GM18505 (cell line): ENCODE measurements around the gene FNDC7.

Experiments
- ATAC-seq: cut with Tn5 transposase; IDR thresholded peaks from one replicate; pipeline ENCODE4 v1.9.1; 2021; ENCODE audit not compliant: unreplicated experiment
- POLR2A ChIP-seq: IDR thresholded peaks from 4 replicates; pipeline ENCODE4 v1.6.1; 2011; ENCODE audit warnings: borderline replicate concordance; ENCODE audit not compliant: insufficient read depth, insufficient read length; ENCODE audit errors: extremely low read depth

Gene FNDC7

GRCh38 chr1:108706643-108707042, 6.1 kb upstream of the FNDC7 start:
- TF ChIP-seq POLR2A: no peak

GRCh38 chr1:108708691-108709660, 3.7 kb upstream of the FNDC7 start:
- no peak for TF ChIP-seq POLR2A
- ATAC-seq: peak; percentile 57

More at GRCh38 chr1:108706643-108707042, 6.1 kb upstream of the FNDC7 start:
- no peak for ATAC-seq

DNA sequence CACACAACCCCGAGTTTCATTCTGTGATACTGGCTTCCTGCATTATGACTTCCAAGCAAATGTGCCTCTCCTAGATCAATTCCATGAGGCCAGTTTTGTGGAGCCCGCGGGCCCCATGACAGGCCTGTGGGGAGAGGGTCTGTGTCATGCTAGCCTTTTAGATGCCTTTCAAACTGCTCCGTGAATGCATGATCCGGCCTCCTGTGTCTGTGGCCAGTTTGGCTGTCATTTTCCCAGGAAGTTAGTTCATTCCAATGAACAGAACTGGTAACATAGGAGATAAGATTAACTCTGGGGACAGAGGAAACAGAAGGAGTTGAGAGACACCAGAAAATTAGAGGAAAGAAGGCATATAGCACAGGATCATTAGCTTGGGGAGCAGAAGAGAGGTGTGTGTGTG, 3.2 kb downstream of the FNDC7 start:
- ATAC-seq: no peak
- TF ChIP-seq POLR2A: no peak

- no peak for TF ChIP-seq POLR2A
- no peak for ATAC-seq
These were observed 3.9 kb downstream of the FNDC7 start for GRCh38 chr1:108716437-108717230.

- ATAC-seq: no peak
- no peak for TF ChIP-seq POLR2A
These were observed 5.1 kb downstream of the FNDC7 start for GRCh38 chr1:108717774-108718316.

GRCh38 chr1:108718927-108719655, 6.4 kb downstream of the FNDC7 start:
- TF ChIP-seq POLR2A: no peak
- ATAC-seq: no peak

DNA sequence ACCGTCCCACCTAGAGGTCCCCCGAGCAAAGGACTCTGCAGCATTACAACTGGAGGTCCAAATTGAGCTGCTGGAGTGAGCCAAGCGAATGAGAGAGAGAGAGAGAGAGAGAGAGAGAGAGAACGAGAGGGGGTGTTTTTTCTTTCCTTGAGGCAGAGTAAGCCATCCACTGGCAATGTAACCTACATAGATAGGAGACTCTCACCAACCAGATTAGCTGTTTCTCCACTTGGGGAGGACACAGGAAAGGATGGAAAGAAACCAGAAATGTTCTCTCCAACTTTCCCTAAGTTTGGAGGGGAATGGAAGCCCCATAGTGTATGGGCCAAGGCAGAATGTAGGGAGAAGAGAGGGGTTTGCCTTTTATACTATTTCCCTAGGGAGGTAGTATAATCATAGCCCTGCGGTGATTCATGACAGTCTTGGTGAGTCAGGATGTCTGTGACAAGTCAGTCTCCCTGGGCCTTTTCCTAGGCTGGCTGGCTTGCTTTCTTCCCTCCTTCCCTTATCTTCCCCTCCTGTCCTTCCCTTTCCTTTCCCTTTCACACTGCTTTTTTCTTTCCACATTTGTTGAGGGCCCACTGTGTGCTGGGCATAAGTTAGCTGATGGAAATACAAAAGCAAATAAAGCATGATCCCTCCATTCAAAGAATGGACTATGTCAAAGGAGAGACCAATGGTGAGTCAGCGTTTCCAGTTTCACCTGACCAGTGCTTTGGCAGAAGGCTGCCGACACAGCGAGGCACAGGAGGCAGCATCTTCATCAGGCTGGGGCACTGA, 7.1 kb downstream of the FNDC7 start:
- TF ChIP-seq POLR2A: no peak
- ATAC-seq: no peak

DNA sequence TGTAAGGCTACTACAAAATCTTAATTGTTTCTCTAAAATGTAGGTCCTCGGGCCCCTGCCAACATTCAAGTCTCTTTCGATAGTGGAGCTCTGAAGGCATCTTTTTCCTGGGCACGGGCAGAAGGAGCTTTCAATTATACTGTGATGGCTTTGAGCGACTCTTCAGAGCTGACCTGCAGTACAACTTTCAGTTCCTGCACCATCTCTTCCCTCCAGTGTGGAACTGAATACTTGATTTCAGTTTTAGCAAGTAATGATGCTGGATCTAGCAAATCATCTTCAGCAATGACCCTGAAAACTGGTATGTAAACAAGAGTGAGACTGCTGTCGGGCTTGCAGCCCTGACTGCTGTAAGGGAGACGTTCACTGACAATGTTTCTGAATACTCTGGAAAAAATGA, 9.6 kb downstream of the FNDC7 start:
- no peak for ATAC-seq
- no peak for TF ChIP-seq POLR2A

DNA sequence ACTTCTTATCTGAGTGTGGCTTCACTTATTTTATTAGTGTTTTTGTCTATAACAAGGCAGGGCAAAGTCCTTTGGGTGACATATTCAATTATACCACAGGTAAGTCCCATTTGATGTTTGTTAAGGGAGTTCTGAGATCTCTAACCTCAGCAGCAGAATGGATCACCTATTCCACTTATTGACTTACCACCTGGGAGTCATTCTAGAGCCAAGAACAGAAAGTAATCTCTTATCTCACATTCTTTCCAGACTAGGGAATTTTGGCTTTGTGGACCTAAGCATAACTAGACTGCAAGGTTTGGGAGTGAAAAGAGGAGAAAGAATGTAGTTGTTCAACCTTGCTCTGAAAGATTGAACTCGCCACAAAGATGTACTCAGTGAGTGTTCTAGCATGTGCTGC, 13.2 kb downstream of the FNDC7 start:
- no peak for ATAC-seq
- TF ChIP-seq POLR2A: no peak

DNA sequence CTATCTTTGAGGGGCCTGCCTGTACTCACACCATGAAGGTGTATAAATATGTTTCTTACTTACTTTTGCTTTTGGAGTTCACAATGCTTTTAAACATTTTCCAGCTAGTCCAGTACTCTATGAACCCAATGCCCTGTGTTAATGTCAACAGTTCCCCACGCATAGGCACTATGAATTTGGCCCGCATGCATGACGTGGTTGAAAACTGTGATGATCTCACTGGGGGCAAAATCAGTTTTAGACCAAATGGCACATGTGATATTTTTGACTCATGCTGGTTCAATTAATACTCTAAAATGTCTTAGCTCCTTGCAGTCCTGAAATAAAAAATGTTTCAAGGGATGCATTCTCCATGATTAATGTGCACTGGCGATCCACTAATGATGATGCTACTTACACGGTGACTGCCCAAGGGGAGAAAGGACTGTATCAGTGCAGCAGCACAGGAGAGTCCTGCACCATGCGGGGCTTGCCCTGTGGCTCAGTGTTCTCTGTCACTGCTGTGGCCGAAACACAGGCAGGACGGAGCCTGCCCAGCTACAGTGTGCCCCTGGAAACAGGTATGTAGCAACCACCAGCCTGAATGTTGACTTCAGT, 15.7 kb downstream of the FNDC7 start:
- no peak for TF ChIP-seq POLR2A
- no peak for ATAC-seq

DNA sequence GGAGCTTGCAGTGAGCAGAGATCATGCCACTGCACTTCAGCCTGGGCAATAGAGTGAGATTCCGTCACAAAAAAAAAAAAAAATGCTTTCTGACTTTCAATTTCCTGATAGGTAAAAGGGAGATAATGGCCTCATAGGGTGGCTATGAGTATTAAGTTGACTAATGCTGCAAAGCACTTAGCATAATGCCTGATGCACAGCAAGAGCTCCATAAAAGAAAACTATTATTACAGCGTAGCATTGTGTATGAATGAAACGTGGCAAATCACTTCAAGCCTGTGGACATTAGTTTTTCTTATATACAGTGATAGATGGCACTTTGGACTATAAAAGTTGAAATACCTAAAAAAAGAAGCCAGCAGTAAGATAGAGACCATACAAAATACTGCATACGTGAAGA, 16.8 kb downstream of the FNDC7 start:
- ATAC-seq: no peak
- TF ChIP-seq POLR2A: no peak

GRCh38 chr1:108732398-108732797, 19.7 kb downstream of the FNDC7 start:
- no peak for ATAC-seq
- TF ChIP-seq POLR2A: no peak
